ENCODE results near the gene BAG1.

The BAG1 gene

GRCh38 chr9:33222031-33222430 lies 42.5 kb downstream of the BAG1 start:
- H3K4me1 Mint-ChIP-seq, result peaks cover 36% of the 10 kb centered on the region
- ATAC-seq, result no peak
- H3K36me3 Mint-ChIP-seq, result no peaks in the 10 kb centered on the region
- H3K4me3 Mint-ChIP-seq, result no peak overlapping the region
- H3K27ac Mint-ChIP-seq, result peak overlapping the region; percentile 14
- no peaks in the 10 kb centered on the region for H3K27me3 Mint-ChIP-seq
- H3K9me3 Mint-ChIP-seq, result no peaks in the 10 kb centered on the region

GRCh38 chr9:33221568-33221884 lies 43.0 kb downstream of the BAG1 start:
- Mint-ChIP-seq H3K4me1 (peaks cover 31% of the 10 kb centered on the region), H3K27me3 (no peaks in the 10 kb centered on the region), H3K36me3 (no peaks in the 10 kb centered on the region), H3K27ac (peak overlapping the region; percentile 14), H3K4me3 (no peak overlapping the region), H3K9me3 (no peaks in the 10 kb centered on the region)
- ATAC-seq, result peak; percentile 36

GRCh38 chr9:33220681-33221567 lies 43.6 kb downstream of the BAG1 start:
- H3K36me3 Mint-ChIP-seq, result no peaks in the 10 kb centered on the region
- H3K4me1 Mint-ChIP-seq, result peaks cover 25% of the 10 kb centered on the region
- no peaks in the 10 kb centered on the region for H3K9me3 Mint-ChIP-seq
- ATAC-seq, result peak; percentile 28
- no peak overlapping the region for H3K4me3 Mint-ChIP-seq
- peak overlapping the region; percentile 14 for H3K27ac Mint-ChIP-seq
- H3K27me3 Mint-ChIP-seq, result no peaks in the 10 kb centered on the region

GRCh38 chr9:33211695-33212393 lies 52.7 kb downstream of the BAG1 start:
- H3K4me1 Mint-ChIP-seq, result no peaks in the 10 kb centered on the region
- no peak overlapping the region for H3K4me3 Mint-ChIP-seq
- H3K9me3 Mint-ChIP-seq, result no peaks in the 10 kb centered on the region
- no peak for ATAC-seq
- no peak overlapping the region for H3K27ac Mint-ChIP-seq
- no peaks in the 10 kb centered on the region for H3K27me3 Mint-ChIP-seq
- H3K36me3 Mint-ChIP-seq, result no peaks in the 10 kb centered on the region

GRCh38 chr9:33210006-33210715 lies 54.3 kb downstream of the BAG1 start:
- Mint-ChIP-seq H3K9me3 (no peaks in the 10 kb centered on the region), H3K4me3 (no peak overlapping the region), H3K36me3 (no peaks in the 10 kb centered on the region), H3K27ac (no peak overlapping the region), H3K4me1 (no peaks in the 10 kb centered on the region), H3K27me3 (peaks cover 7% of the 10 kb centered on the region)
- ATAC-seq, result no peak

- ATAC-seq, result no peak
- Mint-ChIP-seq H3K4me1 (no peaks in the 10 kb centered on the region), H3K36me3 (no peaks in the 10 kb centered on the region), H3K4me3 (no peak overlapping the region), H3K9me3 (no peaks in the 10 kb centered on the region), H3K27ac (no peak overlapping the region), H3K27me3 (peaks cover 12% of the 10 kb centered on the region)
Measured at GRCh38 chr9:33209394-33209793, 55.1 kb downstream of the BAG1 start.

- H3K27me3 Mint-ChIP-seq, result peaks cover 12% of the 10 kb centered on the region
- peaks cover 24% of the 10 kb centered on the region for H3K4me1 Mint-ChIP-seq
- peak; percentile 100 for ATAC-seq
- peak overlapping the region; percentile 22 for H3K4me3 Mint-ChIP-seq
- H3K27ac Mint-ChIP-seq, result peak overlapping the region; percentile 50
- H3K9me3 Mint-ChIP-seq, result no peaks in the 10 kb centered on the region
- no peaks in the 10 kb centered on the region for H3K36me3 Mint-ChIP-seq
Measured at GRCh38 chr9:33202552-33203201, 61.8 kb downstream of the BAG1 start.

Measured in stimulated activated memory B cell treated with anti-CD40 and anti-IgM and Interleukin-4, amounts not matched to agents 10 μg/mL and 1 μg/mL and 100 μg/mL, for 72 hours (primary cell).